Hematopoietic multipotent progenitor cell treated with erythropoietin and hydrocortisone succinate and interleukin-3 and kit ligand, for 15 days (in vitro differentiated cells): Measurements from ENCODE around the gene THAP4.

Source experiments
- DNase-seq: peaks from one replicate; pipeline ENCODE4 v3.0.0-alpha.2; 2015; ENCODE audit warnings: low spot score

The THAP4 gene, protein sequence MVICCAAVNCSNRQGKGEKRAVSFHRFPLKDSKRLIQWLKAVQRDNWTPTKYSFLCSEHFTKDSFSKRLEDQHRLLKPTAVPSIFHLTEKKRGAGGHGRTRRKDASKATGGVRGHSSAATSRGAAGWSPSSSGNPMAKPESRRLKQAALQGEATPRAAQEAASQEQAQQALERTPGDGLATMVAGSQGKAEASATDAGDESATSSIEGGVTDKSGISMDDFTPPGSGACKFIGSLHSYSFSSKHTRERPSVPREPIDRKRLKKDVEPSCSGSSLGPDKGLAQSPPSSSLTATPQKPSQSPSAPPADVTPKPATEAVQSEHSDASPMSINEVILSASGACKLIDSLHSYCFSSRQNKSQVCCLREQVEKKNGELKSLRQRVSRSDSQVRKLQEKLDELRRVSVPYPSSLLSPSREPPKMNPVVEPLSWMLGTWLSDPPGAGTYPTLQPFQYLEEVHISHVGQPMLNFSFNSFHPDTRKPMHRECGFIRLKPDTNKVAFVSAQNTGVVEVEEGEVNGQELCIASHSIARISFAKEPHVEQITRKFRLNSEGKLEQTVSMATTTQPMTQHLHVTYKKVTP

DNA sequence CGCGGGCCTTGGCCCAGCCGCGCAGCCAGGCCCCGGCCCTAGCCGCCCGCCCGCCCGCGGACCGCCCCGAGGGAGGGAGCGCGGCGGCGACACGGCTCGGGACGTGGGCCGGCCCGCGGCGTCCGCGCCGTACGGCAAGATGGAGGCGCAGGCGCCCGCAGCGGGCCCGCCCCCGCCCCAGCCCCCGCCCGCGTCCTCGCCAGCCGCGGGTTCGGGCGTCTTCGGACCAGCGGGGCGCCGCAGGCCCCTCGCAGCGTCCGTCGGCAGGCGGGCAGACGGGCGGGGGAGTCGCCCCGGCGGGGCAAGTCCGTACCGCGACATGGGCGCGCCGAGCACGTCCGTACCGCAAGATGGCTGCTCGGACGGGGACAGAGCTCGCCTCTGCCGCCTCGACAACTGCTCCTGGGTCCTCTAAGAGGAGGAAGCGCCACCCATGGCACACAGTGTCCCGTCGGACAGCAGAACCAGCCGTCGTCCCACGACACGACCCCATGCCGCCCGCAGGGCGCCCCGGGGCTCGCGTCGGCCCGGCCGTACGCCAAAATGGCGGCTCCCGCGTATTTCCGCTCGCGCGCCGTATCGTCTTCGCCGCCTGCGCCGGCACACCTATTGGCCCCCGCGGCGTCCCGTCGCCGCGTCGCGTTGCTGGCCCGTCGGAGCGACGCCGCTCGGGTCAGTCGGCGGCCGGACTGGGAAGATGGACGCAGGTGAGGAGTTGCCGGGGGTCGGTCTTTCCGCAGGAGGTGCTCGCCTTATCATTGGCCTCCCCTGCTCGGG lies at the start of gene THAP4, which contains the start of gene ATG4B:
Gene THAP4 (minus strand): TSS at position 141 of the 777 bp plus-strand sequence. CDS start 141 bp downstream, outside the sequence.
Gene ATG4B (plus strand): TSS at position 676 of the 777 bp plus-strand sequence. CDS start 22 bp downstream, at position 698.
- peak; percentile 80 for DNase-seq

- peak; percentile 23 for DNase-seq
These were observed 49.3 kb upstream of the THAP4 start for GRCh38 chr2:241686324-241686649.

GRCh38 chr2:241680827-241681599 lies 44.1 kb upstream of the THAP4 start:
- no peak for DNase-seq

DNA sequence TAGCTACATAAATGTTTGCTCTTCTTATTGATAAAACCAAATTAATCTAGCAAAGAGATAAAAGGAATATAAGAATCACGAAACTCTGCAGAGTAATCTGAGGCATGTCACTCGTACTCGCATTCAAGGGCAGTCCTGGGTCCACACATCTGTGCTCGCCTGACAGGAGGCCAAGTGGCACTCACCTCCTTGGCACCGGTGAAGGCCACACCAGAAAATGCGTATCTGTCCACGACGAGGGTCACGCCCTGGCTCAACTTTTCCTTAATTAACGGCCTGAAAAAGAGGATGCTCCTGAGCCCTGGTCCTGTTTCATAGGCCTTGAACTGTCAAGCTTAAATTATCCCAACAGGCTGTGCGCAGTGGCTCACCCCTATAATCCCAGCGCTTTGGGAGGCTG lies 43.1 kb upstream of the THAP4 start:
- DNase-seq, result no peak

GRCh38 chr2:241678784-241679540 lies 42.0 kb upstream of the THAP4 start:
- no peak for DNase-seq

- no peak for DNase-seq
These were observed 41.3 kb upstream of the THAP4 start for GRCh38 chr2:241678307-241678706.

GRCh38 chr2:241677392-241677791 lies 40.4 kb upstream of the THAP4 start:
- DNase-seq, result no peak

DNA sequence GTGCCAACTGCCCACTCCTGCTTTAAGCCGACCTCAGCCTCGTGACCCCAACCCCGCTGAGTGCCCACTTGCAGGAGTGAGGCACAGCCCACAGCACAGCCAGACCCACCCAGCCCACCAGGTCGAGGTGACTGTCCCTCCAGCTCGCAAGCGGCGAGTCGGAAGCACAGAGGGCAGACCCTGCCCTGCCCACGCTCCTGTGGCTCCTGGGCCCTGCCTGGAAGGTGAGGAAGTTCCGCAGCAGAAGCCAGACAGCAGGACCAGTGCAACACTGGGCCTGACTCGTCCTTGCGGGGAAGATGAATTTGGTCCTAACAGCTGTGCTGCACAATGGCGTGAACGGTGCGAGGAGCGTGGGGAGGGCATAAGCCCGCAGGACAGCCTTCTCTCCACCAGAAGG lies 39.7 kb upstream of the THAP4 start:
- DNase-seq, result no peak

- DNase-seq, result no peak
These were observed 38.9 kb upstream of the THAP4 start for GRCh38 chr2:241675885-241676284.

- DNase-seq, result no peak
These were observed 37.1 kb upstream of the THAP4 start for GRCh38 chr2:241673797-241674725.

- DNase-seq, result no peak
These were observed 36.3 kb upstream of the THAP4 start for GRCh38 chr2:241673189-241673663.

DNA sequence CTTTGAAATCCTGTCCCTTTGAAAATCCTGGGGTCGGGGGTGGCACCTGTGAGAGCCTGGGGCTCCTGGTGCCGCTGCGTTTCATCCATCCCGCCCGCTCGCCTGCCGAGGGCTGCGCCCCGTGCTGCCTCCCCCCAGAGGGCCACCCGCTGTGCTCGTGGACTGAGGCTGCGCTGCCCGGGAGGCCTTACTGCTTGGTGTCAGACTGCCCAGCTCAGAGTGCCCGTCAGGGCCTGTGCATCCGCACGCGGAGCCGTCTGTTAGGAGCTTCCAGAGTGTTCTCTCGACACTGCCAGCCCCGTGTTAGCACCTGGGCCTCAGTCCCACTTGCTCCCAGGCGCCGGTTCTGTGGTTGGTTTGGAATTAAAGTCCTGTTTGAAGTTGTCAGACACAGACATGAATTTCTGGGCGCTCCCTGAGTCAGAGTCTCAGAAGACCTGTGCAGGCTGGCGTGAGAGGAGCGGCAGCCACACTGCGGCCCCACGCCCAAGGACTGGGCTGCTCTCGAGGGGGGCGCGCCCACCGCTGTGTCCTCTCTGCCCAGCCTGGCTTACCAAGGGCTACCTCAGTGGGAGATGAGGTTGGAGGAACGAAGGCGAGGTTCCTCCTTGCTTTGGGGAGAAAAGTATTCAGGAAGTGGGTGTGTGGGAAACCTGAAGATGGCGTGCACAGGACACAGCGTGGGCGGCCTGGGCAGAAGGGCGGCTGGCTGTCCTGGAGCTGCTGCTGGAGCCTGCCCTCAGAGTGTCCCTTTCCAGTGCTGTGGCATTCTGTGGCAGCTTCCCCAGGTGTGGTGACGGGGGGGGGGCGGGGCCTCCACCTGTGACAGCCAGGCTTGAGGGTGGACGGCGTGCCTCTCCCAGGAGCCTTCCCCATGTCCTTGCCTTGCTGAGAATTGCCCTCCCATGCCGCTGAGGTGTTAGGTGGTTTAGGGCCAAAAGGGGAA lies 35.6 kb upstream of the THAP4 start:
- no peak for DNase-seq

- DNase-seq, result no peak
These were observed 34.7 kb upstream of the THAP4 start for GRCh38 chr2:241671457-241672240.

DNA sequence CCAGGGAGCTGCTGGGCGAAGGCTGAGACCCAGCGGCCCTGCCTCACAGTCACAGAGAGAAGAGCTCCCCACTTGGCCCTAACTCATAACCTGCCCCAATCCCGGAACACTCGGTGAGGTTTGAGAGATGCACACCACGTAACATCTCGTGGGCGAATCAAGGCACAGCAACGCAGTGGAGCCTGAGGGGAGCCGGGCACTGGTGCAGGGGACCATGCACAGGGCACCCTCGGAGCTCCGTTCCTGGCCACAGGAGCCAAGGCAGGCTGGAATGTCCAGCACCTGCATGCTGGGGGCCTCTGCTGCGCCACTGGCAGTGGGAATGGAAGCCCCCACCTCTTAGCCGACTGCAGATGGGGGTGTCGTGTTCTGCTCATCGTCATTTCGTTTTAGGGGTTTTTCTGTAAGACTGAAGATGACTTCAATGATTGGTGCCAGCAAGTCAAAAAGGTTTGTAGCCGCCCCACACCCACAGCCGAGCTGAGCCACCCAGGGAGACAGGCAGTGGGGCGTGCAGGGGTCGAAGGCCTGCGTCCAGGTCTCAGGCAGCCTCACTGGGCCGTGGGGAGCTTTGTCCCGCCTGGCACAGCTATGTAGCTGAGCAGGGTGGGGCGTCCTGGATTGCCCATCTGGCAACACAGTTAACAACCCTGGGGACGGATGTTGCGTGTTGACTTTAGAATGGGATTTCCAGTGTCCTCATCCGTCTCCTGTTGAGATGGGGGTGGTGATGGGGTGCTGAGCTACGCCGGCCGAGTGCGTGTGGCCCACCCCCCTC lies 33.6 kb upstream of the THAP4 start:
- no peak for DNase-seq

DNA sequence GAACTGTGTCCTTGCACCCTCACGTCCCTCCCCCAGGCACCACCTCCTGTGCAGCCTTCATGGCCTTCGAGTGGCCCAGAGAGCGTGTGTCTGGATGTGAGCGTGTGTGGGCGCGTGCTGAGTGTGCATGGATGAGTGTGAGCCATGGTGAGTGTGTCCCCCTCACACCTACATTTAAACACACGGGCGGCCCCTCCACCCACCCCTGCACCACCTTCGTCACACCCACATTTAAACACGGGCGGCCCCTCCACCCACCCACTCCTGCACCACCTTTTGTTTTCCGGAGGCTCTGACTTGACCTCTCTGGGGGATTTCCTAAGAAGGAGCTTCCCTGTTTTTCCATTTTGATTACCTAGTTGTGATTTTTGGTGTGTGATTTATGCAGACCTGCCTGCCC lies 31.9 kb upstream of the THAP4 start:
- DNase-seq, result no peak

GRCh38 chr2:241668354-241668753 lies 31.4 kb upstream of the THAP4 start:
- DNase-seq, result no peak
